Parathyroid adenoma (tissue), 2 donors: ENCODE measurements around the gene IQCC.

Source experiments
- H2AFZ ChIP-seq: fragments of 300-600 bp; sonication (generic); one replicate; pipeline ENCODE4 v1.7.0; 2017; ENCODE audit warnings: antibody characterized with exemption, mild to moderate bottlenecking
- H3K27ac ChIP-seq: fragments of 300-600 bp; sonication (generic); one replicate; pipeline ENCODE4 v1.7.0; 2017
- H3K27me3 ChIP-seq: fragments of 300-600 bp; sonication (generic); one replicate; pipeline ENCODE4 v1.7.0; 2017; ENCODE audit warnings: low read length; ENCODE audit not compliant: control insufficient read depth, insufficient read depth
- H3K36me3 ChIP-seq: fragments of 300-600 bp; sonication (generic); one replicate; pipeline ENCODE4 v1.7.0; 2017; ENCODE audit warnings: low read length; ENCODE audit not compliant: control insufficient read depth, insufficient read depth
- H3K4me1 ChIP-seq: fragments of 300-600 bp; sonication (generic); one replicate; pipeline ENCODE4 v1.7.0; 2017; ENCODE audit warnings: control low read depth
- H3K4me2 ChIP-seq: fragments of 300-600 bp; sonication (generic); one replicate; pipeline ENCODE4 v1.7.0; 2017; ENCODE audit warnings: low read length
- H3K4me3 ChIP-seq: fragments of 300-600 bp; sonication (generic); one replicate; pipeline ENCODE4 v1.7.0; 2017; ENCODE audit warnings: low read depth, low read length
- H3K79me2 ChIP-seq: fragments of 300-600 bp; sonication (generic); one replicate; pipeline ENCODE4 v1.7.0; 2017; ENCODE audit warnings: control low read depth
- H3K9ac ChIP-seq: fragments of 300-600 bp; sonication (generic); one replicate; pipeline ENCODE4 v1.7.0; 2017; ENCODE audit warnings: mild to moderate bottlenecking
- H3K9me3 ChIP-seq: fragments of 300-600 bp; sonication (generic); one replicate; pipeline ENCODE4 v1.7.0; 2017; ENCODE audit warnings: low read length; ENCODE audit not compliant: control insufficient read depth
- TF ChIP-seq, protein P1 (sequence below): fragments of 300-600 bp; sonication (generic); IDR thresholded peaks from one replicate; pipeline ENCODE4 v1.7.0; 2017; ENCODE audit warnings: antibody characterized with exemption, mild to moderate bottlenecking
- donor health status: primary hyperparathyroidism.

The IQCC gene

GRCh38 chr1:32221581-32221979, 16.1 kb downstream of the IQCC start:
- Histone ChIP-seq H3K4me3 (peak overlapping the region; percentile 99), H3K9me3 (no peaks in the 10 kb centered on the region), H3K4me1 (peaks cover 13% of the 10 kb centered on the region), H3K27me3 (no peaks in the 10 kb centered on the region), H3K9ac (no peak overlapping the region), H3K4me2 (peak overlapping the region; percentile 96), H3K27ac (peak overlapping the region; percentile 89), H2AFZ (peak overlapping the region; percentile 81), H3K36me3 (no peaks in the 10 kb centered on the region), H3K79me2 (peaks cover 11% of the 10 kb centered on the region)
- TF ChIP-seq, protein P1, sequence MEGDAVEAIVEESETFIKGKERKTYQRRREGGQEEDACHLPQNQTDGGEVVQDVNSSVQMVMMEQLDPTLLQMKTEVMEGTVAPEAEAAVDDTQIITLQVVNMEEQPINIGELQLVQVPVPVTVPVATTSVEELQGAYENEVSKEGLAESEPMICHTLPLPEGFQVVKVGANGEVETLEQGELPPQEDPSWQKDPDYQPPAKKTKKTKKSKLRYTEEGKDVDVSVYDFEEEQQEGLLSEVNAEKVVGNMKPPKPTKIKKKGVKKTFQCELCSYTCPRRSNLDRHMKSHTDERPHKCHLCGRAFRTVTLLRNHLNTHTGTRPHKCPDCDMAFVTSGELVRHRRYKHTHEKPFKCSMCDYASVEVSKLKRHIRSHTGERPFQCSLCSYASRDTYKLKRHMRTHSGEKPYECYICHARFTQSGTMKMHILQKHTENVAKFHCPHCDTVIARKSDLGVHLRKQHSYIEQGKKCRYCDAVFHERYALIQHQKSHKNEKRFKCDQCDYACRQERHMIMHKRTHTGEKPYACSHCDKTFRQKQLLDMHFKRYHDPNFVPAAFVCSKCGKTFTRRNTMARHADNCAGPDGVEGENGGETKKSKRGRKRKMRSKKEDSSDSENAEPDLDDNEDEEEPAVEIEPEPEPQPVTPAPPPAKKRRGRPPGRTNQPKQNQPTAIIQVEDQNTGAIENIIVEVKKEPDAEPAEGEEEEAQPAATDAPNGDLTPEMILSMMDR: no peak

- no peaks in the 10 kb centered on the region for H3K36me3 ChIP-seq
- TF ChIP-seq, protein P1: no peak
Observed at GRCh38 chr1:32221980-32222755, 16.7 kb downstream of the IQCC start, which contains the start of the genes EIF3I and TMEM234. EIF3I (plus strand) TSS chr1:32222407; CDS start chr1:32222442, 35 bp downstream. TMEM234 (minus strand) TSS chr1:32222353; CDS start chr1:32222322, 31 bp downstream.

DNA sequence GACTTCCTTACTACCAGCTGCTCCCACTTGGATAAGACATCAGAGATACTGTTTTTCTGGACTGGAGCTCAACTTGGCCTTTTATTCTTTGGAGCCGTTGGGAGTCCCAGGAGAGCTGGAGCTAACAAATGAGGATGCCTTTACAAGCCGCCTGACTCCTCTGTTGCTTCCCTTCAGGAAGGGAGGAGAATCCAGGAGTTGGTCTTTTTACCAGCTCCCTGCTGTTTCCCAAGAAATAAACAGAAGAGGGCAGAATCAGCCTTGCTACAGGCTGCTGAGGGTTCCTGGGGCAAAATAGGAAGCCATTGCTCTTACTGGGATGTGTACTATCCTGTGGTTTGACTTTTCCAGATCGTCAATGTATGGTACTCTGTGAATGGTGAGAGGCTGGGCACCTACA, 18.2 kb downstream of the IQCC start:
- peaks cover 11% of the 10 kb centered on the region for H3K79me2 ChIP-seq
- H3K4me3 ChIP-seq: no peak overlapping the region
- TF ChIP-seq, protein P1: no peak
- H3K9me3 ChIP-seq: no peaks in the 10 kb centered on the region
- H3K36me3 ChIP-seq: no peaks in the 10 kb centered on the region
- no peaks in the 10 kb centered on the region for H3K27me3 ChIP-seq
- H3K4me1 ChIP-seq: peaks cover 13% of the 10 kb centered on the region
- no peak overlapping the region for H2AFZ ChIP-seq
- H3K27ac ChIP-seq: peak overlapping the region; percentile 32
- peak overlapping the region; percentile 39 for H3K4me2 ChIP-seq
- no peak overlapping the region for H3K9ac ChIP-seq

More at GRCh38 chr1:32221980-32222755, 16.7 kb downstream of the IQCC start, which contains the start of the genes EIF3I and TMEM234:
- Histone ChIP-seq H3K4me2 (peak within 1 kb of the TSS; percentile 96), H3K4me3 (peak within 1 kb of the TSS; percentile 99), H3K79me2 (peaks cover 11% of the 10 kb centered on the region), H3K9ac (peak within 1 kb of the TSS; percentile 57), H3K9me3 (no peaks in the 10 kb centered on the region), H2AFZ (peak within 1 kb of the TSS; percentile 81), H3K4me1 (peaks cover 13% of the 10 kb centered on the region), H3K27me3 (no peaks in the 10 kb centered on the region), H3K27ac (peak within 1 kb of the TSS; percentile 89)

- H3K4me3 ChIP-seq: no peak overlapping the region
- no peak overlapping the region for H3K9ac ChIP-seq
- H3K4me2 ChIP-seq: no peak overlapping the region
- H3K27ac ChIP-seq: no peak overlapping the region
- no peaks in the 10 kb centered on the region for H3K36me3 ChIP-seq
- H3K4me1 ChIP-seq: peaks cover 13% of the 10 kb centered on the region
- peaks cover 11% of the 10 kb centered on the region for H3K79me2 ChIP-seq
- H3K9me3 ChIP-seq: no peaks in the 10 kb centered on the region
- H2AFZ ChIP-seq: no peak overlapping the region
- H3K27me3 ChIP-seq: no peaks in the 10 kb centered on the region
- TF ChIP-seq, protein P1: no peak
Observed at GRCh38 chr1:32224285-32224684, 18.8 kb downstream of the IQCC start.
